HG02938 (cell line): ENCODE results near the gene OR8D4.
A peak's percentile ranks its signal among the peaks of the same experiment; 100 is the strongest.
"Not testable (repeated sequence)": the region's sequence is repeated elsewhere in the genome, so short reads cannot be mapped to it uniquely, and the experiment has no call there.

Experiments used
- ATAC-seq: cut with Tn5 transposase; IDR thresholded peaks from one replicate; pipeline ENCODE4 v1.9.1; 2021; ENCODE audit warnings: mild to moderate bottlenecking, moderate library complexity; ENCODE audit not compliant: unreplicated experiment

OR8D4 gene

GRCh38 chr11:123901867-123902266 is at the start of gene OR8D4:
TSS of gene OR8D4 (plus strand) at chr11:123902167. CDS start at chr11:123906432, 4,265 bp downstream.
- ATAC-seq, result no peak

DNA sequence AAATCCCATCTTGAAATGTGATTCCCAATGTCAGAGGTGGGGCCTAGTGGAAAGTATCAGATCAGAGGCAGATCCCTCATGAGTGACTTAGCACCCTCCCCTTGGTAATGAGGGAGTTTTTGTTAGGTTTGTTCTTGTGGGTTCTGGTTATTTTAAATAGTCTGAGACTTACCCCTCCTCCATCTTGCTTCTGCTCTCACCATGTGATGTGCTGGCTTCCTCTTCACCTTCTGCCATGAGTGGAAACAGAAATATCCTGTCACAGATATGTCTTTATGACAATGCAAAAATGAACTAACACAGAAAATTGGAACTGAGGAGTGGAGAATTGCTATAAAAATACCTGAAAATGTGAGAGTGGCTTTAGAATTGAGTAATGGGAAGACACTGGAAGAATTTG is 49.6 kb upstream of the OR8D4 start:
- ATAC-seq, result no peak

DNA sequence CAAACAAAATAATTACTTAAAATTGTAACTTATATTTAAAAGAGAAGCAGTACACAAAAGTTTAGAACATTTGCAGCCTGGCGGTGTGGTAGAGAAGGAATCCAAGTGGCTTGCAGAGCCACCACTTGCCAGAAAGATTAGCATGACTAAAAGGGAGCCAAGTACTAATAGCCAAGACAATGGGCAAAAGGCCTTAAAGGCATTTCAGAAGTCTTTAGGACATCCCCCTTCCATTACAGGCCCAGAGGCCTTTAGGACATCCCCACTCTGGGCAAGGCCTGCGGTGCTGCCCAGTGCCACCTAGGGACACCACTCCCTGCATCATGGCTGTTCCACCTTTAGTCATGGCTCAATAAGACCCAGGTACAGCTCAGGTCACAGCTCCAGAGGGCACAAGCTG is 48.9 kb upstream of the OR8D4 start:
- no peak for ATAC-seq

DNA sequence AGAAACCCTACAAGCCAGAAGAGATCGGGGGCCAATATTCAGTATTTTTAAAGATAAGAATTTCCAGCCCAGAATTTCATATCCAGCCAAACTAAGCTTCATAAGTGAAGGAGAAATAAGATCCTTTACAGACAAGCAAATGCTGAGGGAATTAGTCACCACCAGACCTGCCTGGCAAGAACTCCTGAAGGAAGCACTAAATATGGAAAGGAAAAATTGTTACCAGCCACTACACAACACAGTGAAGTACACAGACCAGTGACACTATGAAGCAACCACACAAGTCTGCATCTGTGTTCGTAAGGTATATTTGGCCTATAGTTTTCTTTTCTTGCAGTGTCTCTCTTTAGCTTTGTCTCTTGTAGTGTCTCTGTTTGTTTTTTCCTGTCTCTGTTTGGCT is 45.5 kb upstream of the OR8D4 start:
- no peak for ATAC-seq

- ATAC-seq, result no peak
Observed at GRCh38 chr11:123859731-123860130, 42.2 kb upstream of the OR8D4 start.

DNA sequence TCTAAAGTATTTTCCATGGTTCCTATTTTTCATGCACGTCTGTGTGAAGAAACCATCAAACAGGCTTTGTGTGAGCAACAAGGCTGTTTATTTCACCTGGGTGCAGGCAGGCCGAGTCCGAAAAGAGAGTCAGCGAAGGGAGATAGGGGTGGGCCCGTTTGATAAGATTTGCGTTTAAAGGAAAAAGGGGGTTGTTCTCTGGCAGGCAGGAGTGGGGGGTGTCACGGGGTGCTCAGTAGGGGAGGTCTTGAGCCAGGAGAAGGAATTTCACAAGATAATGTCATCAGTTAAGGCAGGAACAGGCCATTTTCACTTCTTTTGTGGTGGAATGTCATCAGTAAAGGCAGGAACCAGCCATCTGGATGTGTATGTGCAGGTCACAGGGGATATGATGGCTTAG is 36.7 kb upstream of the OR8D4 start:
- not testable (repeated sequence) for ATAC-seq

DNA sequence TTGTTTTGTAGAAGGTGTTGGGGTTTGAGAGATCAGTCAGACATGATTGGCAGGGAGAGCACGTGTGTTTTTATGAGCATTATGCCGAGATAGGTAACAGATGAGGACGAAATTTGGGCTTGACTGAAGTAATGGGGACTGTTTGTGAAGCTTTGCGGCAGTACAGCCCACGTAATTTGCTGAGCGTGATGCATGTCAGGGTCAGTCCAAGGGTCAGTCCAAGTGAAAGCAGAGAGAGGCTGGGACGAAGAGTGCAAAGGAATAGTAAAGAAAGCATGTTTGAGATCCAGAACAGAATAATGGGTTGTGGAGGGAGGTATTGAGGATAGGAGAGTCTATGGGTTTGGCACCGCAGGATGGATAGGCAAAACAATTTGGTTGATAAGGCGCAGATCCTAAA is 34.2 kb upstream of the OR8D4 start:
- ATAC-seq, result not testable (repeated sequence)

DNA sequence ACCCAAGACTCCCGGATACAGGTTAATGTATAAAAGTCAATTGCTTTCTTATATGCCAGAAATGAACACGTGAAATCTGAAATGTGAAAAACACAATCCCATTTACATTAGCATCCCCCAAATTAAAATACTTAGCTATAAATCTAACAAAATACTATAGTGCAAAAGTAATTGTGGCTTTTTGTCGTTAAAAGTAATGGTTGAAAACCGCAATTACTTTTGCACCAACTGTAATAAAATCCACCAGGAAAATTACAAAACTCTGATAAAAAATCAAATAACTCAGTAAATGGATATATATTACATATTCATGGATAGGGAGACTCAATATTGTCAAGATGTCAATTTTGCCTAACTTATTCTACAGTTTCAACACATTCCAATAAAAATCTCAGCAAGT is 21.1 kb upstream of the OR8D4 start:
- no peak for ATAC-seq

GRCh38 chr11:123885570-123885969 is 16.4 kb upstream of the OR8D4 start, which contains the start of gene TMEM225:
TSS of gene TMEM225 (minus strand) at chr11:123885670. CDS start at chr11:123885425, 245 bp downstream.
- ATAC-seq, result no peak

DNA sequence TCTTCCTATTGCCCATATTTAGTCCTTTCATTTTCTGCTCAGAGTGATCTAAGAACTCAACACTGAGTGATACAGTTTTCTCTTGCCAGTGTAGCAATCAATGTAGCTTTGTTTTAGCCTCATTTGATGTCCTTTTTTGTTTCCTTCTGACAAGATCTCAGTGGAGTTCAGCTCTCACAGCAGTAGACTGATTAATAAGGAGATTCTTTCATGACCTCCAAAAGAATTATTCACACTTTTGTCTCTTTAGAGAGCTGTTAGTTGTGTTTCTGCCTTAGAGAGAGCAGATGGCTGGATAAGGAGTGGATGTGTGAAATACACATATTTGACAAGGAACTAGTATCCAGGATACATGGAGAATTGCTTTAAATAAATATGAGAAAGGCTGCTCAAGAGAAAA is 9.9 kb upstream of the OR8D4 start:
- no peak for ATAC-seq

DNA sequence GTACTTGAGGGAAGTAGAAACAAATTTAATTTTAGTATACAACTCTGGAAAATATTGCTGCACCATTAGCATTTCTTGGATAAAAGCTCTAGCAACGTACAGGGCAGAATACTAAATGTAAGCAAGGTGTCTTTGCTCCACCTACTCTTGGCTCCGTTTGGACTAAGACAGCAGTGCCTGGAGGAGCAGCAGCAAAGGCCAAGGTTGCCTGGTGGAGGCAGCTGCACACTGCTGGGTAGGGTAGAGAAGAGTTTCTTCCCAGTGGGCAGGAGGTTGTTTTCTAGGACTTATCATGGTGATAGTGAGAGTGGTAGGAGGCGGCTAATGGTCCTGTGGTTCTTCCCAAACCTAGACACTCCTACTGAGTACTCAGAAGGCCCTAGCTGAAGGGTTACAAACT is 2.2 kb upstream of the OR8D4 start:
- ATAC-seq, result no peak

GRCh38 chr11:123903932-123904331 is 2.0 kb downstream of the OR8D4 start:
- ATAC-seq, result peak; percentile 72

GRCh38 chr11:123904932-123905331 is 3.0 kb downstream of the OR8D4 start:
- no peak for ATAC-seq

GRCh38 chr11:123905826-123906225 is 3.9 kb downstream of the OR8D4 start:
- ATAC-seq, result no peak

DNA sequence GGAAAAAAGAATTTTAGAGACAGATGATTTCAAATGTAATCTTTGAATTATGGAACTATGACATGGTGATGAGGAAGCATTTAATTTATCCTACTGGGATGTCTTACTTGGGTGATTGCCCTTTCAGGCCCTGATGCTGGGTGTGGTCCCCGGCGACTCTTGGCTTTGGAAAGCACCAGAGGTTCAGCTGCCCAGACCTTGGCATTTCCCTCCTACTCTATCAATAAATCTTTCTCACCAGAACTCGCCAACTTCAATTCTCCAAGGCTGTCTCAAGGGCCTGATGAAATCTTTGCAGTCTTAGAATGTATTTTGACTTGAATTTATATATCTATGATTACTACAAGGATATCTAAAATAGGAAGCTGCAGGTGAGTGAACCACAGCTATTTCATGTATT is 19.0 kb downstream of the OR8D4 start:
- ATAC-seq, result no peak

DNA sequence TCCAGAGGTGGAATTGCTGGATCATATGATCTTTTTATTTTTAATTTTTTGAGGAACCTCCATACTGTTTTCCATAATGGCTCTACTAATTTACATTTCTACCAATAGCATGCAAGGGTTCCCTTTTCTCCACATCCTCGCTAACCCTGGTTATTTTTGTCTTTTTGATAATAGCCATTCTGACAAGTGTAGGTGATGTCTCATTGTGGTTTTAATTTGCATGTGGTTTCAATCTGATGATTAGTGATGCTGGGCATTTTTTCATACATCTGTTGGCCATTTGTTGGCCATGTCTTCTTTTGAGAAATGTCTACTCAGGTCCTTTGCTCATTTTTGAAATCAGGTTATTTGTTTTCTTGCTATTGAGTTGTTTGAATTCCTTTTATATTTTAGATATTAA is 22.1 kb downstream of the OR8D4 start:
- no peak for ATAC-seq

DNA sequence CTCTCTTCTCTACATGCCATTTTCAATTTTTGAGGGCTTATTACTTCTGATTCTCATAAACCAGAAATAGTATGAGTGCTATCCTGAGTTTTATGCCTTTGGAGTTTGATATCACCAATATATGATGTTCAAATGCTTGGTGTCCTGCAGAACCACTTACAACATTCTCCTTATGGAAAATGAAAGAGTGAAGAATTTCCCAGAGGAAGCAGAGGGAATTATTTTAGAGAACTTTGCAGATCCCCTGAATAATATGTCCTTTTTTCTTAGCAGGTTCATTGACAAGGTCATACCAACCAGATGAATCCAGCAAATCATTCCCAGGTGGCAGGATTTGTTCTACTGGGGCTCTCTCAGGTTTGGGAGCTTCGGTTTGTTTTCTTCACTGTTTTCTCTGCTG is 37.4 kb downstream of the OR8D4 start, which contains the start of gene OR4D5:
OR4D5 (plus strand) TSS at position 301 of the 400 bp plus-strand sequence; CDS start at position 301, 0 bp downstream.
- ATAC-seq, result no peak

DNA sequence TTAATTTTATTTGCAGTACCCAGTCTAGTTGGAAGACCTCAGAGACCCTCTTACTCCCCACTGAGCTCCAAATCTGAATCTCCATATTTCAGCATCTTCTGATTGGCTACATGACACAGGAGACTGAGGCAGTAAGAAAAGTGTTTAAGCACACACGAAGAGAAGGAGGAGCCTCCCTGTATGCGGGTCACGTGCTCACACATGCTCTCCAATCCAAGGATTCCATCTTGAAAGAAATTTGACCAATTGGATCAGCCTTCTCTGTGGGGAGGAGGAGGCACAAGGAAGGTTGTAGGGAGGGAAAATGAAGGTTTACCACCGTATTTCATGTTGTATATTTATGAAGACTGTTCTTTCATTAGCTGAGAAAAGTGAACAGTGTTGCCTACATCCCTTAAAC is 40.4 kb downstream of the OR8D4 start:
- no peak for ATAC-seq

- no peak for ATAC-seq
Observed at GRCh38 chr11:123943738-123944137, 41.8 kb downstream of the OR8D4 start, which contains the start of gene OR6T1. TSS of gene OR6T1 (minus strand) at chr11:123943838. CDS start at chr11:123943838, 0 bp downstream.

- ATAC-seq, result no peak
Observed at GRCh38 chr11:123945132-123945531, 43.2 kb downstream of the OR8D4 start.

GRCh38 chr11:123956752-123957151 is 54.8 kb downstream of the OR8D4 start:
- ATAC-seq, result no peak
